ENCODE data around the gene C16orf92.

C16orf92 gene

GRCh38 chr16:30006095-30006473 lies 16.9 kb upstream of the C16orf92 start:
- H3K4me3 ChIP-seq (ENCODE audit: low read depth, low read length): no peak overlapping the region
- TF ChIP-seq CTCF (IDR thresholded peaks at IDR 0.05; ENCODE audit: control insufficient read depth, extremely low read depth, insufficient read depth): no peak
- no peak for DNase-seq (ENCODE audit: low read depth)

DNA sequence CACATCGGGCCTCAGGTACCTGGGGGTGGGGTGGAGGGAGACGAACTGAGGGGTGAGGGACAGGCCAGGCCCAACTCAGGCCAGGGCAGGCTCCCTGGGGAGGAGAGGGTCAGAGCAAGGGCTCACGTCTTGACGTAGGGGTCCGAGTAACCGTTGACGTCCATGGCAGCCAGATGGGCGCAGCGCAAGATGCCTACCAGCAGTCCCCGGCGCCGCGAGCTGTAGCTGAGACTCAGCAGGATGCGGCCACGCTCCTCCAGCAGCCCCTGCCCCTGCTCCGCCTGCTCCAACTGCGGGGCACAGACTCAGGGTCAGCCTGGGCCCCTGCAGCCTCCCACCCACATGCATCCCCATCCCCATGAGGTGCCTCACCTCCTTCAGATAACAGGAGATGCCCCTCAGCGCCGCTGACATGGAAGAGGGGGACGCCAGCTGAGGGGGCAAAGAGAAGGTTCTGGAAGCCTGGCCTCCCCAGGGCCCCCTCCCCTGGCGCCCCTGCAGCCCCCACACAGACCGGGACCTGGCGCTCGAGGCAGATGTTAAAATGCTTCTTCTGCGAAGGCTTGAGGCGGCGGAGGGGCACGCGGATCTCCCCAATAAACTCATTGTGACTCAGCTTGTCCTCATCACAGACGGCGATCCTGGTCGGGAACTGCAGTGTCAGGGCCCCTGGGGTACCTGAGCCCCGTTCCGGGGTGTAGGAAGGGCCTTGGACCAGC lies 16.2 kb upstream of the C16orf92 start:
- DNase-seq (ENCODE audit: low read depth): no peak
- no peak for TF ChIP-seq CTCF (IDR thresholded peaks at IDR 0.05; ENCODE audit: control insufficient read depth, extremely low read depth, insufficient read depth)
- H3K4me3 ChIP-seq (ENCODE audit: low read depth, low read length): no peak overlapping the region

DNA sequence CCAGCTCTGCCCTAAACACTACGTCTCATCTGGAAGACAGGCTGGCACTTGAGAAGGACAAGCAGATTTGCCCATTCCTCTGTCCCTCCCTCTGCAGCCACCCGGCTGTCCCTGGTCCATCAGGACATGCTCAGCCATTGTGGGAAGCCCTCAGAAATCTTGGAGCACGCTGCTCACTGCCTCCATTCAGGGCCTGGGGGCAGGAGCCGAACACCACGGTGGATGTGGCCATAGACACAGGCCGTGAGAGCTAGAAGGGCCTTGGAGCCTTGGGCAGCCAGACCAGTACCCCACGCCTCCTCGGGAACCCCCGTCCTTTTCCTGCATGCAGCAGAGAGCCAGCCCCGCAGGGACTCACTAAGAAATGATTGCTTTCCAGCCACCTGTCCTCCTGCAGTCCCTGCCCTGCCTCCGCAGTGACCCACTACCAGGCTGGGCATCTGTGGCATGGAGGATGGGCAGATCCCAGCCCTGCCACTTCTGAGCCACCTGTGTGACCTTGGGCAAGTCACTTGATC lies 15.6 kb upstream of the C16orf92 start:
- TF ChIP-seq CTCF (IDR thresholded peaks at IDR 0.05; ENCODE audit: control insufficient read depth, extremely low read depth, insufficient read depth): no peak
- no peak for DNase-seq (ENCODE audit: low read depth)
- no peak overlapping the region for H3K4me3 ChIP-seq (ENCODE audit: low read depth, low read length)

DNA sequence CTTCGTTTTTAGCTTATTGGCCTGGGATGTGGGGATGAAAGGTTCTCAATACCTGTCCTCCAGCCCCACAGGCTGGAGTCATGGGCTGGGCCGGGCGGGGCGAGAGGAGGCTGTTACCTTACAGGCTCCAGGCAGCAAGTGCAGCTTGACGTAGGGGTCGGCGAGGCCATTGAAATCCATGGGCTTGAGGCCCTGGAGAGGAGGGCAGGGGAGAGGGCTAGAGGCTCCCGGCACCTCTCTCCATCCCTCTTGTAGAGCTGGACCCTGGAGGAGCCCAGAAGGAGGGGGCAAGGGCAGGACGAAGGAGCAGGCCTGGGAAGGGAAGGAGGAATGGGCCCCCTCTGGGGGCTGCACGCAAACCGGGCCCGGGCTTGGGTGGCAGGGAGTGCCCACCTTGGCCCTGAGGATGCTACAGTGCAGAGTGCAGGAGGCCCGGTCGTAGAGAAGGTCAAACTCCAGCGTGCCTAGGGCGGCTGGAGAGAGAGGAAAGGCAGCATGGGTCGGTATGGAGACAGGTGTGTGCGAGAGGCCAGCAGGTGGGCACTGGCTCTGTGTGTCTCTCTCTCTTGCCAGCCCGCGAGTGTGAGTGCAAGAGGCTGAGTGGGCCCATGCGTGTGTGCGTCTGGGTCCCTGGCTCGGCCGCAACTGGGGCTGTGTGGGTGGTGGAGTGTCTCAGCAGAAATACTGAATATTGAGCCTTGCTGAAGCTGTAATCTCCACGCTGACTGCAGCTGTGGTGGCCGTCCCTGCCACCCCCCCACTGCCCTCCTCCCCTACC lies 13.7 kb upstream of the C16orf92 start:
- DNase-seq (ENCODE audit: low read depth): no peak
- no peak for TF ChIP-seq CTCF (IDR thresholded peaks at IDR 0.05; ENCODE audit: control insufficient read depth, extremely low read depth, insufficient read depth)
- H3K4me3 ChIP-seq (ENCODE audit: low read depth, low read length): no peak overlapping the region

DNA sequence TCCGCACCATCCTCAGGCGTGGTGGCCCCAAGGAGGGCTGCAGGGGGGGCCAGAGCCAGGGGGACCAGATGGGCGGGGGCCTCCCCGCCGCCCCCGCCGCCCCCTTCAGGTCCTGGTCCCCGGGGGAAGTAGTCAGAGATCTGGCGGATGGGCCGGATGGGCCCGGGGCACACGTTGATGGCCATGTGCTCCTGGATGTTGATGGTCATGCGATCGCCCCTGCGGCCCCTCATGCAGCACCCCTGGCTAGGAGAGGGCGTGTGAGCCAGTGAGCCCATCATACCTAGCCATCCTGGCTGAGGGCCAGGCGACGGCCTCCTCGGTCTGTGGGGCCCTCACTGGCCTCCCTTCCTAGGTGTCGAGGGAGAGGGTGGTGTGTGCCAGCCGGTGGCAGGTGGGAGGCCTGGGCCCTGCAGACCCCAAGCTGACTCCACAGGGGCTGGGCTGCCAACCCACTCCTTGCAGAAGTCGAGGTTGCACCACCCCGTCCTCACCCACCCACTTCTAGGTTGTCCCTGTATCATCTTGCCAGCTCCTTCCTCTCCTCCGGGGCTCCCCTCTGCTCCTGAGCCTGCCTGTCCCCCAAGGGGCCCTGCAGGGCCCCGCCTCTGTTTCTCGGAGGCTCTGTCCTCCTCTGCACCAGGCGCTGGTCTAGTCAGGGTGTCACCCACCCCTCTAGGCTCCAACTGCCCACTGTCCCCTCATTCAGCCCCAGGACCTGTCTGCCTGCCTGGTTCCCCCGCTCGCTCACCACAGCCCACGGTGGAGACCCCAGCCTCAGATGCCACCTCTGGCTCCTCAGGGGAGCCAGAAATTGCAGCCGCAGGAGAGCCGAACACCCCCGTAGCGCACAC lies 12.8 kb upstream of the C16orf92 start:
- DNase-seq (ENCODE audit: low read depth): no peak
- no peak for TF ChIP-seq CTCF (IDR thresholded peaks at IDR 0.05; ENCODE audit: control insufficient read depth, extremely low read depth, insufficient read depth)
- H3K4me3 ChIP-seq (ENCODE audit: low read depth, low read length): peak overlapping the region; percentile 52; the same call in 1 of the 2 replicates

DNA sequence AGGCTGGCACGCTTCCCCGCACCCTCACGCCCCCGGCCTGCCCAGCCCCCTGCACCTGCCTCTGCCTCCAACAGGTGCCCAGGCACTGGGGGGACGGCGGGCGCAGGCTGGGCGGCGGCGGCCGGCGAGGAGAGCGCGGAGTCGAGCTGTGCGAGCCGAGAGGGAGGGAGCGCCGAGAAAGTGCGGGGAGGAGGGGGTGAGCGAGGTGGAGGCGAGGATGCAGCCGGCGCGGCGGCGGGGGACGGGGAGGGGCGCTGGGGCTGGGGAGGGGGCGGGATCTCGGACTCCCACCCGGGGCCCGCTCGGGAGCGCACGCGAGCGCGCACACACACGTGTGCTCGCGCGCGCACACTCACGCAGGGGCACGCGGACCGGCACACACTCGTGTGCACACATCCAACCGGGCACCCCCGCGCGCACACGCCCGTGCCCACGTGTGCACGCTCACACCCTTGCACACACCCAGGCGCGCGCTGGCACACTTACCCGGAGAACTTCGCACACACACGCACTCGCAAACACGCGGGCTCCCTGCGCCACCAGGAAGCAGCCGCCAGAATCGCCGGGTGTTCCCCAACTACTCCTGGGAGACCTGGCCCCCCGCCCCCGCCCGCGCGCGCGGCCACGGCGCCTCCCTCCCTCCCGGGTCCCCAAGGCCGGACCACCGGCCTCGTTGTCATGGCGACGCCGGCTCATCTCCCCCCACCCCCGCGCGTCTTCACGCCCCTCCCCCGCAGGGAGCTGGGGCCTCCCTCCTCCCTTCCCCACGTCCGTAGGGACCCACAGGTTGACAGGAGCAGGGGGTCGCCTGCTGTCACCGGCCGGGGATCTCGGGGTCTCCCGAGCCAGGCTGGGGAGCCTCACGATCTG lies 11.9 kb upstream of the C16orf92 start, which contains the start of gene DOC2A:
DOC2A (minus strand) TSS at position 184 of the 870 bp plus-strand sequence. CDS start 805 bp downstream, outside the sequence.
- peak within 1 kb of the TSS; percentile 52 for H3K4me3 ChIP-seq (ENCODE audit: low read depth, low read length)

More for the DNA sequence above, 11.9 kb upstream of the C16orf92 start, which contains the start of gene DOC2A:
- no peak for TF ChIP-seq CTCF (IDR thresholded peaks at IDR 0.05; ENCODE audit: control insufficient read depth, extremely low read depth, insufficient read depth)
- no peak for DNase-seq (ENCODE audit: low read depth)
